IMR-90 (cell line): Measurements from ENCODE around the gene CDC14A.

Experiments used
- BHLHE40 ChIP-seq: fragments of 150-350 bp; IDR thresholded peaks from 2 replicates; pipeline ENCODE4 v1.6.1; 2016; ENCODE audit warnings: mild to moderate bottlenecking, low read depth, low read length
- CEBPB ChIP-seq: IDR thresholded peaks from 2 replicates; pipeline ENCODE4 v1.6.1; 2012; ENCODE audit warnings: low read depth, low read length, improper control_type of control experiment
- CHD1 ChIP-seq: IDR thresholded peaks from 2 replicates; pipeline ENCODE4 v1.6.1; 2012; ENCODE audit warnings: low read depth, low read length, improper control_type of control experiment
- CTCF ChIP-seq: conservative IDR thresholded peaks from 2 replicates; pipeline ENCODE4 v1.5.1; 2012; ENCODE audit warnings: mild to moderate bottlenecking, low read depth, low read length, improper control_type of control experiment
- ELK1 ChIP-seq: fragments of 150-350 bp; IDR thresholded peaks from 2 replicates; pipeline ENCODE4 v1.6.1; 2016; ENCODE audit warnings: low read depth, mild to moderate bottlenecking, low read length, moderate library complexity, borderline replicate concordance
- FOS ChIP-seq: fragments of 150-350 bp; IDR thresholded peaks from 2 replicates; pipeline ENCODE4 v1.6.1; 2016; ENCODE audit warnings: low read depth, low read length
- MAFK ChIP-seq: IDR thresholded peaks from 2 replicates; pipeline ENCODE4 v1.6.1; 2012; ENCODE audit warnings: low read depth, low read length, improper control_type of control experiment
- MXI1 ChIP-seq: IDR thresholded peaks from 2 replicates; pipeline ENCODE4 v1.6.1; 2012; ENCODE audit warnings: low read depth, mild to moderate bottlenecking, low read length, moderate library complexity, borderline replicate concordance
- NFE2L2 ChIP-seq: fragments of 150-350 bp; IDR thresholded peaks from 2 replicates; pipeline ENCODE4 v1.6.1; 2016; ENCODE audit warnings: low read depth, mild to moderate bottlenecking, low read length
- POLR2A ChIP-seq: IDR thresholded peaks from 2 replicates; pipeline ENCODE4 v1.6.1; 2012; ENCODE audit warnings: mild to moderate bottlenecking, low read depth, low read length
- RAD21 ChIP-seq: IDR thresholded peaks from 2 replicates; pipeline ENCODE4 v1.6.1; 2012; ENCODE audit warnings: low read length, improper control_type of control experiment
- RCOR1 ChIP-seq: IDR thresholded peaks from 2 replicates; pipeline ENCODE4 v1.6.1; 2012; ENCODE audit warnings: mild to moderate bottlenecking, low read length, improper control_type of control experiment; ENCODE audit not compliant: insufficient replicate concordance
- RFX5 ChIP-seq: IDR thresholded peaks from 2 replicates; pipeline ENCODE4 v1.8.0; 2012; ENCODE audit warnings: low read depth, mild to moderate bottlenecking, low read length, moderate library complexity
- SMC3 ChIP-seq: fragments of 150-350 bp; IDR thresholded peaks from 2 replicates; pipeline ENCODE4 v1.6.1; 2016; ENCODE audit warnings: low read depth, mild to moderate bottlenecking, antibody characterized with exemption, low read length, moderate library complexity

- TF ChIP-seq CTCF (no peak), RFX5 (no peak), POLR2A (no peak), SMC3 (no peak), FOS (no peak), RAD21 (no peak), CEBPB (no peak), RCOR1 (no peak), BHLHE40 (no peak), CHD1 (no peak), ELK1 (no peak), NFE2L2 (no peak), MXI1 (no peak), MAFK (no peak)
These were observed 78.0 kb downstream of the CDC14A start for GRCh38 chr1:100430325-100430756.
